ENCODE data around the gene FBXL4.

GRCh38 chr6:98925831-98926230, 21.9 kb downstream of the FBXL4 start:
- no peak for TF ChIP-seq CTCF (IDR thresholded peaks at IDR 0.05; ENCODE audit: low read depth, low read length)
- no peak for TF ChIP-seq POLR2A (IDR thresholded peaks at IDR 0.05; ENCODE audit: extremely low read depth, insufficient read length)

Measured in NB4 (cell line).